Cardiac muscle cell (in vitro differentiated cells and primary cell): ENCODE measurements around the gene EXPH5. TPM values are rescaled to one million over a fixed set of nuclear protein-coding genes. Genes with fewer than 3 reads are reported as not detected.

ENCODE experiments used
- DNase-seq, 2 donors: peaks; one replicate each; pipeline versions ENCODE4 v3.0.0 to v3.0.0-alpha.2; 2010 to 2017; ENCODE audit warnings: low read depth in 1 of 2, low spot score in 1 of 2
- H3K27ac ChIP-seq: fragments of 200-600 bp; sonication (generic); 2 replicates; pipeline ENCODE4 v1.5.1; 2016
- H3K27me3 ChIP-seq: fragments of 200-600 bp; sonication (generic); 2 replicates; pipeline ENCODE4 v1.6.0; 2016; ENCODE audit warnings: control low read depth
- H3K36me3 ChIP-seq: fragments of 200-600 bp; sonication (generic); 2 replicates; pipeline ENCODE4 v1.5.1; 2016; ENCODE audit warnings: control low read depth
- H3K4me1 ChIP-seq: fragments of 200-600 bp; sonication (generic); 2 replicates; pipeline ENCODE4 v1.8.1; 2017; ENCODE audit warnings: low read depth, mild to moderate bottlenecking, mixed run types
- H3K4me3 ChIP-seq: fragments of 200-600 bp; sonication (generic); 2 replicates; pipeline ENCODE4 v1.5.1; 2016; ENCODE audit warnings: mild to moderate bottlenecking
- H3K9me3 ChIP-seq: fragments of 200-600 bp; sonication (generic); 2 replicates; pipeline ENCODE4 v1.5.1; 2017; ENCODE audit warnings: low read depth, mild to moderate bottlenecking, control low read depth
- CTCF ChIP-seq: IDR thresholded peaks from 2 replicates; pipeline ENCODE4 v1.5.1; 2012; ENCODE audit warnings: low read depth, mild to moderate bottlenecking, low read length
- polyA plus RNA-seq: library from polyadenylated mRNA; unstranded; fragments of >200 nt; fragmentation: Nextera tagmentation; extraction: Ambion mirVana; gene quantifications from 2 replicates; pipeline ENCODE4 v1.2.1, GENCODE V29; 2016
- total RNA-seq: library from RNA; depleted of rRNA; stranded (reverse); fragments of >200 nt; gene quantifications from 2 replicates; pipeline ENCODE4 v1.2.3, GENCODE V29; 2016

Gene EXPH5
- total and polyA plus RNA-seq, 2 experiments from 2014 or later, result 2.6 to 7.7 TPM

DNA sequence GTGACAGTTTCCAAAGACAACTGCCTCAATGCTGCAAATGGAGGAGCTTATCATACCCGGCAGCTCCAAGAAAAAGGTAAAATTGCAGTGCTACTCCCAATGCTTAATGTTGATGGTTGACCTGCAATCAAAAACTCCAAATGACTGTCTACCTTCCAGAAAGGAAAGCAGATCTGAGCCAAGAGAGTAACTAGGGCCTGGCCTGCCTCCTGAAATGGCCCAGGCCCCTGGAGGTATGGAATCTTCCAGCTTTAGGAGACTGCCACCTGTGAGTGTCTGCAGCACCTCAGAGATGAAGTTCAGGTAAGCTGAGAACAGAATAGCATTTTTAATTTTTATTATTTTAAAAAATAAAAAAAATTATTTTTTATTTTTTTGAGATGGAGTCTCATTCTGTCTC, 23.7 kb downstream of the EXPH5 start:
- Histone ChIP-seq H3K4me3 (no peak overlapping the region), H3K27ac (no peak overlapping the region), H3K27me3 (no peaks in the 10 kb centered on the region), H3K36me3 (no peaks in the 10 kb centered on the region), H3K9me3 (no peaks in the 10 kb centered on the region), H3K4me1 (no peaks in the 10 kb centered on the region)
- no peak for DNase-seq
- TF ChIP-seq CTCF, result no peak

- DNase-seq, result no peak
- Histone ChIP-seq H3K27ac (no peak overlapping the region), H3K9me3 (no peaks in the 10 kb centered on the region), H3K27me3 (no peaks in the 10 kb centered on the region), H3K4me3 (no peak overlapping the region), H3K4me1 (no peaks in the 10 kb centered on the region), H3K36me3 (no peaks in the 10 kb centered on the region)
- no peak for TF ChIP-seq CTCF
Observed at GRCh38 chr11:108568195-108568858, 25.2 kb downstream of the EXPH5 start.

GRCh38 chr11:108565653-108566052, 27.9 kb downstream of the EXPH5 start:
- no peak for DNase-seq
- Histone ChIP-seq H3K9me3 (no peaks in the 10 kb centered on the region), H3K4me1 (no peaks in the 10 kb centered on the region), H3K27me3 (no peaks in the 10 kb centered on the region), H3K4me3 (no peak overlapping the region), H3K36me3 (no peaks in the 10 kb centered on the region), H3K27ac (no peak overlapping the region)
- TF ChIP-seq CTCF, result no peak

GRCh38 chr11:108562746-108563581, 30.6 kb downstream of the EXPH5 start:
- no peak for TF ChIP-seq CTCF
- H3K4me1 ChIP-seq, result peaks cover 3% of the 10 kb centered on the region
- H3K9me3 ChIP-seq, result no peaks in the 10 kb centered on the region
- DNase-seq, result no peak
- H3K27ac ChIP-seq, result peak overlapping the region; percentile 54
- no peak overlapping the region for H3K4me3 ChIP-seq
- no peaks in the 10 kb centered on the region for H3K36me3 ChIP-seq
- no peaks in the 10 kb centered on the region for H3K27me3 ChIP-seq

GRCh38 chr11:108561535-108561991, 32.0 kb downstream of the EXPH5 start:
- DNase-seq, result peak in 1 of 2 donors; percentile 49

More at GRCh38 chr11:108561535-108561991, 32.0 kb downstream of the EXPH5 start:
- Histone ChIP-seq H3K36me3 (no peaks in the 10 kb centered on the region), H3K27ac (no peak overlapping the region), H3K4me3 (no peak overlapping the region), H3K9me3 (no peaks in the 10 kb centered on the region), H3K4me1 (peaks cover 3% of the 10 kb centered on the region), H3K27me3 (no peaks in the 10 kb centered on the region)
- no peak for TF ChIP-seq CTCF
